PC-3 (cell line): ENCODE results near the gene ZHX3. TPM values are rescaled to one million over a fixed set of nuclear protein-coding genes. Genes with fewer than 3 reads are reported as not detected.
A peak's percentile ranks its signal among the peaks of the same experiment; 100 is the strongest.

Experiments
- ATAC-seq: fragments of 200-7000 bp; cut with Tn5 transposase; 2 replicates; pipeline ENCODE4 v1.9.1; 2020; ENCODE audit warnings: mild to moderate bottlenecking, moderate library complexity
- BruUV-seq: library from RNA; stranded (reverse); fragments of 400-500 nt; replicated peaks from 2 replicates; lab custom pipeline; 2021; lab: Mats Ljungman, UMichigan
- CTCF ChIA-PET: fragments of 300-600 bp; sonication (Branson Sonifier 250); formaldehyde crosslinking; loops from one replicate; lab custom pipeline; 2022; ENCODE audit warnings: antibody characterized with exemption; lab: Charles Lee
- POLR2A ChIA-PET: fragments of 300-600 bp; sonication (Branson Sonifier 250); formaldehyde crosslinking; loops from one replicate; lab custom pipeline; 2022; ENCODE audit warnings: antibody characterized with exemption; ENCODE audit not compliant: unreplicated experiment; lab: Charles Lee
- DNase-seq: peaks from one replicate; pipeline ENCODE4 v3.0.0-alpha.2; 2015
- H2AFZ ChIP-seq: fragments of 300-600 bp; sonication (generic); 2 replicates; pipeline ENCODE4 v1.6.0; 2016; ENCODE audit warnings: antibody characterized with exemption, low read length
- H3F3A ChIP-seq: fragments of 300-600 bp; sonication (generic); one replicate; pipeline ENCODE4 v1.6.0; 2017; ENCODE audit warnings: antibody characterized with exemption, low read length, control low read depth, mild to moderate bottlenecking; ENCODE audit not compliant: unreplicated experiment
- H3K27ac ChIP-seq: fragments of 300-600 bp; sonication (generic); 2 replicates; pipeline ENCODE4 v1.5.1; 2016; ENCODE audit warnings: mild to moderate bottlenecking, low read length
- H3K27me3 ChIP-seq: fragments of 300-600 bp; sonication (generic); 2 replicates; pipeline ENCODE4 v1.6.1; 2016; ENCODE audit warnings: low read length, mixed read lengths
- H3K36me3 ChIP-seq: fragments of 300-600 bp; sonication (generic); 2 replicates; pipeline ENCODE4 v1.6.1; 2016; ENCODE audit warnings: low read depth, mixed run types, low read length, mixed read lengths
- H3K4me1 ChIP-seq: fragments of 300-600 bp; sonication (generic); 2 replicates; pipeline ENCODE4 v1.5.1; 2016; ENCODE audit warnings: low read length; ENCODE audit not compliant: insufficient read depth
- H3K4me2 ChIP-seq: fragments of 300-600 bp; sonication (generic); 2 replicates; pipeline ENCODE4 v1.6.0; 2016; ENCODE audit warnings: low read length
- H3K4me3 ChIP-seq: fragments of 300-600 bp; sonication (generic); 2 replicates; pipeline ENCODE4 v1.5.1; 2016; ENCODE audit warnings: mild to moderate bottlenecking, low read length, mixed read lengths
- H3K79me2 ChIP-seq: fragments of 300-600 bp; sonication (generic); 2 replicates; pipeline ENCODE4 v1.6.1; 2017; ENCODE audit warnings: low read length, mixed read lengths
- H3K9ac ChIP-seq: fragments of 300-600 bp; sonication (generic); 2 replicates; pipeline ENCODE4 v1.6.0; 2016; ENCODE audit warnings: mild to moderate bottlenecking, low read length
- H3K9me2 ChIP-seq: fragments of 300-600 bp; sonication (generic); replicated peaks from 2 replicates; pipeline ENCODE4 v1.6.1; 2016; ENCODE audit warnings: mixed run types, low read length, mixed read lengths
- H3K9me3 ChIP-seq: fragments of 300-600 bp; sonication (generic); 2 replicates; pipeline ENCODE4 v1.6.1; 2016; ENCODE audit warnings: low read length, mixed read lengths
- H4K20me1 ChIP-seq: fragments of 300-600 bp; sonication (generic); 2 replicates; pipeline ENCODE4 v1.6.1; 2016; ENCODE audit warnings: low read length, mixed read lengths
- EZH2 ChIP-seq: fragments of 300-600 bp; sonication (generic); IDR thresholded peaks from one replicate; pipeline ENCODE4 v1.6.1; 2017; ENCODE audit warnings: antibody characterized with exemption, mild to moderate bottlenecking, low read length; ENCODE audit not compliant: unreplicated experiment
- EZH2phosphoT487 ChIP-seq: fragments of 300-600 bp; sonication (generic); IDR thresholded peaks from 2 replicates; pipeline ENCODE4 v1.6.1; 2018; ENCODE audit warnings: mild to moderate bottlenecking, antibody characterized with exemption, low read length, borderline replicate concordance
- intact Hi-C: fragments of 100-400 bp; cut with micrococcal nuclease; formaldehyde crosslinking; loops from 2 replicates; pipeline ENCODE4 v1.9.0; 2023
- total RNA-seq: library from RNA; depleted of rRNA; stranded (reverse); fragments of >200 nt; gene quantifications from 2 replicates; pipeline ENCODE4 v1.2.3, GENCODE V29; 2014
- TF ChIP-seq, protein P1 (sequence below): fragments of 300-600 bp; sonication (generic); conservative IDR thresholded peaks from 2 replicates; pipeline ENCODE4 v1.5.1; 2017; ENCODE audit warnings: antibody characterized with exemption, low read depth, mild to moderate bottlenecking, low read length

ZHX3 gene
- total RNA-seq, 1 experiment from 2014 or later, result 14.0 TPM

GRCh38 chr20:41339957-41340326, 22.4 kb upstream of the ZHX3 start:
- DNase-seq (peak; percentile 94), ATAC-seq (peak; percentile 77)
- H3K4me1 ChIP-seq, result peaks cover 15% of the 10 kb centered on the region
- peak overlapping the region; percentile 91 for H3K4me2 ChIP-seq
- no peak for TF ChIP-seq EZH2phosphoT487
- TF ChIP-seq, protein P1, sequence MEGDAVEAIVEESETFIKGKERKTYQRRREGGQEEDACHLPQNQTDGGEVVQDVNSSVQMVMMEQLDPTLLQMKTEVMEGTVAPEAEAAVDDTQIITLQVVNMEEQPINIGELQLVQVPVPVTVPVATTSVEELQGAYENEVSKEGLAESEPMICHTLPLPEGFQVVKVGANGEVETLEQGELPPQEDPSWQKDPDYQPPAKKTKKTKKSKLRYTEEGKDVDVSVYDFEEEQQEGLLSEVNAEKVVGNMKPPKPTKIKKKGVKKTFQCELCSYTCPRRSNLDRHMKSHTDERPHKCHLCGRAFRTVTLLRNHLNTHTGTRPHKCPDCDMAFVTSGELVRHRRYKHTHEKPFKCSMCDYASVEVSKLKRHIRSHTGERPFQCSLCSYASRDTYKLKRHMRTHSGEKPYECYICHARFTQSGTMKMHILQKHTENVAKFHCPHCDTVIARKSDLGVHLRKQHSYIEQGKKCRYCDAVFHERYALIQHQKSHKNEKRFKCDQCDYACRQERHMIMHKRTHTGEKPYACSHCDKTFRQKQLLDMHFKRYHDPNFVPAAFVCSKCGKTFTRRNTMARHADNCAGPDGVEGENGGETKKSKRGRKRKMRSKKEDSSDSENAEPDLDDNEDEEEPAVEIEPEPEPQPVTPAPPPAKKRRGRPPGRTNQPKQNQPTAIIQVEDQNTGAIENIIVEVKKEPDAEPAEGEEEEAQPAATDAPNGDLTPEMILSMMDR, result peak; percentile 97
- ChIA-PET POLR2A (interaction anchor here (0.6 to 0.7 kb wide), 5 partner anchors 10 to 307 kb away, joined by 3 to 37 read pairs (median 18); no protein-coding TSS in a partner anchor), CTCF (interaction anchor here (0.6 to 2.6 kb wide), 17 partner anchors 10 to 571 kb away, joined by 3 to 61 read pairs (median 5); partner anchors contain the start of gene PLCG1)
- H3K4me3 ChIP-seq, result peak overlapping the region; percentile 72
- no peaks in the 10 kb centered on the region for H4K20me1 ChIP-seq
- H3F3A ChIP-seq, result no peaks in the 10 kb centered on the region
- intact Hi-C loops, result loop anchor here (1.0 to 5.0 kb wide), 8 partner anchors 24 to 371 kb away; partner anchors contain the start of gene CHD6
- H3K27me3 ChIP-seq, result no peaks in the 10 kb centered on the region
- no peak overlapping the region for H3K27ac ChIP-seq
- peak overlapping the region; percentile 20; the same call in 1 of the 2 replicates for H3K9ac ChIP-seq
- H3K9me2 ChIP-seq, result no peaks in the 10 kb centered on the region
- H2AFZ ChIP-seq, result peak overlapping the region; percentile 96
- no TSS peak for BruUV-seq
- H3K79me2 ChIP-seq, result peaks cover 33% of the 10 kb centered on the region
- H3K36me3 ChIP-seq, result no peaks in the 10 kb centered on the region
- no peaks in the 10 kb centered on the region for H3K9me3 ChIP-seq

GRCh38 chr20:41336711-41337492, 19.4 kb upstream of the ZHX3 start:
- Histone ChIP-seq H3K9ac (no peak overlapping the region), H3K27ac (no peak overlapping the region), H3K9me2 (no peaks in the 10 kb centered on the region), H3F3A (no peaks in the 10 kb centered on the region), H3K4me1 (peaks cover 15% of the 10 kb centered on the region), H3K4me3 (no peak overlapping the region), H3K79me2 (peaks cover 10% of the 10 kb centered on the region), H3K27me3 (no peaks in the 10 kb centered on the region), H2AFZ (no peak overlapping the region), H4K20me1 (no peaks in the 10 kb centered on the region), H3K4me2 (no peak overlapping the region), H3K9me3 (no peaks in the 10 kb centered on the region), H3K36me3 (no peaks in the 10 kb centered on the region)
- CTCF ChIA-PET, result interaction anchor here (0.7 to 1.3 kb wide), 2 partner anchors 164 to 202 kb away, joined by 3 to 5 read pairs; no protein-coding TSS in a partner anchor
- intact Hi-C loops, result no loop called here
- ATAC-seq (no peak), DNase-seq (no peak)
- no peak for TF ChIP-seq EZH2
- TF ChIP-seq, protein P1, result no peak
- POLR2A ChIA-PET, result no interaction called here
- no TSS peak for BruUV-seq

- Histone ChIP-seq H3K27ac (no peak overlapping the region), H3K4me1 (peaks cover 8% of the 10 kb centered on the region), H3K9ac (no peak overlapping the region), H4K20me1 (no peaks in the 10 kb centered on the region), H2AFZ (no peak overlapping the region), H3K4me3 (no peak overlapping the region), H3K36me3 (no peaks in the 10 kb centered on the region), H3K9me3 (no peaks in the 10 kb centered on the region), H3K27me3 (no peaks in the 10 kb centered on the region), H3K79me2 (no peaks in the 10 kb centered on the region), H3K9me2 (no peaks in the 10 kb centered on the region), H3F3A (no peaks in the 10 kb centered on the region), H3K4me2 (no peak overlapping the region)
- ChIA-PET CTCF (no interaction called here), POLR2A (no interaction called here)
- ATAC-seq (no peak), DNase-seq (no peak)
- TF ChIP-seq EZH2 (no peak), EZH2phosphoT487 (no peak)
- TF ChIP-seq, protein P1, result no peak
- intact Hi-C loops, result no loop called here
- BruUV-seq, result no TSS peak
Measured at GRCh38 chr20:41335591-41335990, 18.1 kb upstream of the ZHX3 start.
